Hepatic stellate cell (primary cell): ENCODE measurements around the gene NOC2L.
"Not testable (repeated sequence)": the region's sequence is repeated elsewhere in the genome, so short reads cannot be mapped to it uniquely, and the experiment has no call there.

ENCODE experiments used
- DNase-seq: peaks from one replicate; pipeline ENCODE4 v3.0.0; 2011; ENCODE audit warnings: low spot score

NOC2L gene

DNA sequence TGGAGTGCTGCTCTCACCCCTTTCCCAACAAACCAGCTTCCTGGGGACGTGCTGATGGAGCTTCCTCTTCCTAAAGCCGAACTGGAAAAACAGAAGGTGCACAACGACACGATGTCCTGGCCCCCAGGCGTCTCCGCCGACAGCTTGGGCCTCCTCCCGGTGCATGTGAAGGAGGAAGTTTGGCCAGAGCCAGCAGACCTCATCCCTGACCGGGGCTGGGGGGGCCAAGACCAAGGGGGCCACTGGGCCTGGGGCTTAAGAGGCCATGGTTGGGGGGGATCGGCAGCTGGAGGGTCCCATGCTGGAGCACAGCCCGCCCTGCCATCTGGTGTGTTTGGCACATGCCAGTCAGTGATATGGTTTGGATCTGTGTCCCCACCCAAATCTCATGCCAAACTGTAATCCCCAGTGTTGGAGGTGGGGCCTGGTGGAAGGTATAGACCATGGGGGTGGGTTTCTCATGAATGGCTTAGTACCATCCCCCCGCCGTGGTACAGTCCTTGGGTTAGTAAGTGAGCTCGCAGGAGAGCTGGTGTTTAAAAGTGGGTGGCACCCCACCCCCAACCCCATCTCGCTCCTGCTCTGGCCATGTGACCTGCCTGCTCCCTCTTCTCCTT lies 34.4 kb upstream of the NOC2L start:
- DNase-seq = no peak

DNA sequence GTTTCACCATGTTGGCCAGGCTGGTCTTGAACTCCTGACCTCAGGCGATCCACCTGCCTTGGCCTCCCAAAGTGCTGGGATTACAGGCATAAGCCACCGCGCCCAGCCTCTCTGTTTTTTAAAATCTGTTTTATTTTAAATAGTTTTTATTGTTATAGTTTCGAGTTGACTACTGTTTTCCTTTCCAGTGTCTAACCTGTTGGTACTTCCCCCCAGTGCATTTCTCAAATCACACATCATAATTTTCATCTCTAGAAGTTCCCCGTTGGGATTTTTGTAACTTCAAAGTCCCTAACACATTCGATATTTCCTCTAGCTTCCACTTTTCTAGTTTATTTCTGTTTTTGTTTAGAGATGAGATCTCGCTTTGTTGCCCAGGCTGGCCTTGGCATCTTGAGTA lies 33.3 kb upstream of the NOC2L start:
- no peak for DNase-seq

DNA sequence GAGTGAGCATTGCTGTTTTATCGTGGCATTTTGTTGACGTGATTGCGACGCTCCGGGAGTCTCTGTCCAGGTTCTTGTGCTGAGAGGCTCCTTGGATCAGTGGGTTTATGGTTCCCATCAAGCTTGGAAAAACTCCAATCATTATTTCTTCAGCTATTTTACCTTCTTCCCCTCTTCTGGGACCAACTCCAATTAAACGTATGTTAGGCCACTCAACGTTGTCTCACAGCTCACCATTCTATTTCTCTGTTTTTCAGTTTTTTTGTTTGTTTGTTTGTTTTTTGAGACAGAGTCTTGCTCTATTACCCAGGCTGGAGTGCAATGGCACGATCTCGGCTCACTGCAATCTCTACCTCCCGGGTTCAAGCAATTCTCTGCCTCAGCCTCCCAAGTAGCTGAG lies 32.8 kb upstream of the NOC2L start:
- DNase-seq = no peak

DNA sequence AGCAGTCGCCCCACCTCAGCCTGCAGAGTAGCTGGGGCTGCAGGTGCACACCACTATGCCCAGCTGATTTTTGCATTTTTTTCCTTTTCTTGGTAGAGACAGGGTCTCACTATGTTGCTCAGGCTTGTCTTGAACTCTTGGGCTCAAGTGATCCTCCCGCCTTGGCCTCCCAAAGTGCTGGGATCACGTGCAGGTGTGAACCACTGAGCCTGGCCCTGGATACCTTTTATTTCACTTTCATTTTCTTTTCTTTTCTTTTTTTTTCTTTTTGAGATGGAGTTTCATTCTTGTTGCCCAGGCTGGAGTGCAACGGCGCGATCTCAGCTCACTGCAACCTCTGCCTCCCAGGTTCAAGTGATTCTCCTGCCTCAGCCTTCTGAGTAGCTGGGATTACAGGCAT lies 32.2 kb upstream of the NOC2L start:
- not testable (repeated sequence) for DNase-seq

DNA sequence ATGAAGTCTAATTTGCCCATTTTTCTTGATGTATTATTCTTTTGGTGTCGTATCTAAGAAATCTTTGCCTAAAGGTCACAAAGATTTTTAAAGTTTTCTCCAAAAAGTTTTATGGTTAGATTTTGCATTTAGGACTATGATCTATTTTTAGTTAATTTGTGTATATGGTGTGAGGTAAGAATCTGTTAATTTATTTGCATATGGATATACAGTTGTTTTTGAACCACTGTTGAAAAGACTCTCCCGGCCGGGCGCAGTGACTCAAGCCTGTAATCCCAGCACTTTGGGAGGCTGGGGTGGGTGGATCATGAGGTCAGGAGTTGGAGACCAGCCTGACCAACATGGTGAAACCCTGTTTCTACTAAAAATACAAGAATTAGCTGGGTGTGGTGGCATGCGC lies 29.0 kb upstream of the NOC2L start:
- DNase-seq = not testable (repeated sequence)

DNA sequence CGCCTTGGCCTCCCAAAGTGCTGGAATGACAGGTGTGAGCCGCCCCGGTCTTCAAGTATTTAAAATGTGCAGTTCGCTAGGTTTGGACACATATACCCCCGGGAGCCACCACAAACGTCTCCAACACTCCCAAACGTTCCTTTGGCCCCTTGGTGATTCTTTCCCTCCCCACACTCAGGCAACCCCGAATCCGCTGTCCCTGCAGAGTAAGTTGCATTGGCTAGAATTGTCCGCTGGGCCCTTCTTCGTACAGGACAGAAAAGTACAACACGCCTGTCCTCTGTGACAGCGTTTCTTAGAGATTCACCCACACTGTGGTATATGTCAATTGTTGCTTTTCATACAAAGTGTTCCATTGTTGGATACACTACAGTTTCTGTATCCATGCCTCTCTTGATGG lies 26.1 kb upstream of the NOC2L start:
- no peak for DNase-seq

DNA sequence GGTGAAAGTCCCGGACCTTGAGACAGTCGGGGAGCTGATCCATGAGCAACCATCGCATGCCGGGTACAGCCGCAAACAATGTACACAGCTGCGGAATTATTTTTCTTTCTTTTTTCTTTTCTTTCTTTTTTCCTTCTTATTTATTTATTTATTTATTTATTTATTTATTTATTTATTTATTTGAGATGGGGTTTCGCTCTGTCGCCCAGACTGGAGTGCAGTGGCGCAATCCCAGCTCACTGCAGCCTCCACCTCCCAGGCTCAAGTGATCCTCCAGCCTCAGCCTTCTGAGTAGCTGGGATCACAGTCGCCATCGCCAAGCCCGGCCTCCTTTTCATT lies 25.4 kb upstream of the NOC2L start:
- DNase-seq = no peak

DNA sequence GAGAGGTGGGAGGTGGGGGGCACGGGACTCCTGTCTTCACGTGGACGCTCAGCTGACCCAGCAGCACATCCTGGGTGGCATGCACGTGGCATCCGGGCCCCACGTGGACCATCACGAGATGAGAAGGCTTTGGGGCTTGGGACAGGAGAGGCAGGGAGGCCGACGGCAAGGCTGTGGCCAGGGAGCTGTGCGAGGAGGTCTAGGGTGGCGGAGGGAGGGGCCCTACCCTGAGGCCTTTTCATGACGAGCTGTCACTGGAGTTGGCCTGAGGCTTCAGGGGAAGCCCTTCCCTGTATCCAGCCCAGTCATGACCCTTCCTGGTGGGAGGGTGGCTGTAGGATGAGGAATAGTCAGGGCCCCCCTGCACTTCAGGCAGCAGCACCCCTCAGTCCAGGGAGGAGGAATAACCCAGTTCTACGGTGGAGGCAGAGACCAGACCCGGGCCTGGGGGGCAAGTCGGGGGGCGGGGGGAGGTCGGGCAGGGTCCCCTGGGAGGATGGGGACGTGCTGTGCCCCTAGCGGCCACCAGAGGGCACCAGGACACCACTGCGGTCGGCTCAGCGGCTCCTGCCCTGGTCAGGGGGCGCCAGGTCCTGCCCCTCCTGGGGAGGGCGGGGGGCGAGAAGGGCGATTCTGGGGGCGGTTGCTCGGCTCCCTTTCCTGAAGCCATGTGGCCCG lies 24.9 kb upstream of the NOC2L start:
- DNase-seq = peak; percentile 78

DNA sequence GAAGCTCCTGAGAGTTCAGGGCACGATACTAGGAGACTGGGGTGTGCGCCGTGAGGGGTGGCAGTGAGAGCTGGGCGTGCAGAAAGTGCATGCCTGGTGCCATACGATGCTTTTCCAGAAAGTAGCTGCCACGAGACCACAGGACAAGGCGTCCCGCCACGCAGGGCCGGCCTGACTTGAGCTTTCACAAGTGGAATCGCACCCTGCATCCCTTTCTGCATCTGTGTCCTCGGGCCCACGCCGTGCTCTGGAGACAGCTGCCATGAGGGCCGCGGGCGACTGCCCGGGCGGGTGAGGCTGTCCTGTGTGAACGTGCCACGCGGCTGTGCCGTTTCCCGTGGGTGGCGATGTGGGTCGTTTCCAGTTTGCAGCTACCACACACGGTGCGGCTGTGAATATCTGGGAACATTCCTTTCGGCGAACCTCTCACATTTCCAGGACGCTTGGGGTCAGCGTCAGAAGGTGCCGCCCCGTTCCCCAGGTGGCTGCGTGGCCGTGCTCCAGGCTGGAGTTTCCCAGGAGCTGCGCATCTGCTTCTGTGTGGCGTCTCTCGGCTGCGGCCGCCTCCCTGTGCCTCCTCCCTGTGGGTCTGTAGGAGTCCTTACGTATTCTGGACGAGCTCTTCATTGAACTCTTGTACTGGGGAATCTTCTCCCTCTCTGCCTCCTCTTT lies 23.8 kb upstream of the NOC2L start:
- no peak for DNase-seq

DNA sequence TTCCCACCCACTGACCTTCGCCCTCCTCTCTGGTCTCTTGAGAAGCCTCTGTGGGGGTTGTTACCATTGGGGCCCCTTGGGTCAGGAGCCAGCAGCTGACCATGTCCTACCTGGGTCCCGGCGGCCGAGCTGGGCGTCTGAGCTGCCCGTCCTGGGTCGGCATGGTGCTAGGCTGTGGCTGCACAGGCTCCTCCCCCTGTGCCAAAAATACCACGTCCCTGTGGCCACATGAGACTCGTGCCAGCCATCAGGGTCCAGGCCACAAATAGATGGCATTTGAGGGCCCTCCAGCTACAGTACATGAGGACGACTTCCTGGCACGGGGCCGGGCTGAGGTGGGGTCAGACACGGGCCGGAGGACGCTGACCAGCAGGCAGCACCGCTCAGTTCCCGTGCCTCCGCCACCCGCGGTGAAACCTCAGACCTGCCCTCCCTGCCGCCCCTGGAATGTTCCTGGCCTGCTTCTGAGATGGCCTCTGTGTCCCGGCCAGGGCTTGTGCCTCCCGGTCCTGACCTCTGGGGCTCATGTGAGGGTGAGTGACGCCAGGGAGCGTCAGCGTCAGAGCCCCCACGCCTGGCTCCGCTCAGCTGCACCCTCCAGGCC lies 23.0 kb upstream of the NOC2L start, which contains the start of gene PERM1:
Gene PERM1, minus strand, starts transcription at position 139 of the 604 bp plus-strand sequence. CDS start 1,064 bp downstream, outside the sequence.
- no peak for DNase-seq

DNA sequence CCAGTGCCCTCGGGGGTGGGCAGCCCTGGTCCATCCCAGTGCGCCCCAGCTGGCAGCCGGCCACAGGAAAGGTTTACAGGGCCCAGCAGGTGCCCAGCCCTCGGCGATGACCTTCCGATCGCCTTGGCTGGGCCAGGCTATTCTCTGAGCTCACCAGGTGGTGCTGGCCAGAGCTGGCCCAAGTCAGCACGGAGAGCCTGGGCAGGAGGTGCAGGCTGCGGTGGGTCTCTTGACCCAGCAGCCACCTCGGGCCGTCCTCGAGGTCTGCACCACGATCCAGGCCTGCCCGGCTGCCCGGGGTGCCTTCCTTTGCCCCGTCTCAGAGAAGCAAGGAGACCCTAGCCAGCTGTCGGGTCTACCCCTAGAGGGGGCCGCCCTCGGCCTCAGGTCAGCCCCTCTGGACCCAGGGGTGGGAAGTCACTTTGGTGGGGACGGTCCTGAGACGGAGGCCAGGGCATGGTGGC lies 22.5 kb upstream of the NOC2L start:
- DNase-seq = no peak

DNA sequence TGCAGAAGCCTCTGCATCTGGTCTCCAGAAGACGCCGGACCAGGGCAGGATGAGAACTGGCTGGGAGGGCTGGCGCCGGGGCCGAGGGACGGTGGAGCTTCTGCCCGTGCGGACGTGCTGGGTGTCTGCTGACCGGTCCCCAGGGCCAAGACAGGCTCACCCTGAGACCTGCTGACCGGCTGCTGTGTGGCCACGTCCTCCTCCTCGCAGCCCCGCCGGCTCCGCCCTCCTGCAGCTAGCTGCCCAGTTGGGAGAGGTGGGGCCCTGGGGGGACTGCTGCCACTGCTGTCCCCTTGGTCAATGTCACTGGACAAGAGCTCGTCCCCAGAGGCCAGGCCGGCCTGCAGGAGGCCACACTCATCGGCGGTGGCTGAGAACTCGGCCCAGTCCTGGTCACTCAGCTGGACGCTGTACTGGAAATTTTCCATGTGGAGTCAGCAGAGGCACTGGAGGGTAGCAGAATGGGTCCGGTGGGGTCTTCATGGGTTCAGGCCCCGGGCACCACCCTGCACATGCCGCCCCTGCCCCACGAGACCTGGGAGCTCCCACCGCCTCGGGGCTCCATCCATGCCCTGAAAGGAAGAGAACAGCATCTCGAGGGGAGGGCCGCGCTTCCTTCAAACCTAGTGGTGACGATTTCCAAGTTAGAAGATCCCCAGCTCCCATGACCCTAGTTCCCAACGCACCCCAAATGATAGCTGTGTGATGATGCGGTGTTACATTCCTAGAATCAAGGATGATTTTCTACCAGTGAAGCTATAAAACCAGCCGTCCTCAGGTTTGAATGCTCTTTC lies 21.7 kb upstream of the NOC2L start:
- no peak for DNase-seq

DNA sequence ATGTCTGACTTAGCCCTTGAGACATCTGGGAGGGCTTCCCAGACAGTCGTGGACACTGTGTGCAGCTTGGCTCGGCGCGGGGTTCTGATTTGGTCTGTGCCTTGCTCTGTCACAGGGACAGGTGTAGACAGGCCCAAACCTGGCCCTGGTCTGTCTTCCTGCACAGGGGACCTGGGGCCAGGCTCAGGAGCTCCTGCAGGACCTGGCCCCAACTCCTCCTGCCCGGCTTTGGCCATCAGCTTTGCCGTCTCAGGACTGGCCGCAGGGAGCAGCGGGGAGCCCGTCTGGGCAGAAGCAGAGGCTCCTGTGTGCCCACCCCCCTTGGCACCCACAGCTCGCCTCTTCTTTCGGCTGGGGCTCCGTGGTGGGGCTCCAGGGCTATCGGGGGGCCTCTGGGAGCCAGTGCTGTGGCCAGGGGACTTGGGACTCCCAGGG lies 21.1 kb upstream of the NOC2L start:
- DNase-seq = no peak

DNA sequence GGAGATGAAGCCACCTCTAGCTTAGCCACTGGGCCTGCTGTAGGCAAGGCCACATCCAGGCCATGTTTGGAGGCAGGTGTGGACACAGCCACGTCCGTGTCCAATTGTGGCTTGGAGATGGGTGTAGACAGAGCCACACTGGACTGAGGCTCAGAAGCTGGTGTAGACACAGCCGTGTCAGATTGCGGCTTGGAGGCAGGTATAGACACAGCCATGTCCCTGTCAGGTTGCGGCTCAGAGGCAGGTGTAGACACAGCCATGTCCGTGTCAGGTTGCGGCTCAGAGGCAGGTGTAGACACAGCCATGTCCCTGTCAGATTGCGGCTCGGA lies 20.7 kb upstream of the NOC2L start:
- no peak for DNase-seq

DNA sequence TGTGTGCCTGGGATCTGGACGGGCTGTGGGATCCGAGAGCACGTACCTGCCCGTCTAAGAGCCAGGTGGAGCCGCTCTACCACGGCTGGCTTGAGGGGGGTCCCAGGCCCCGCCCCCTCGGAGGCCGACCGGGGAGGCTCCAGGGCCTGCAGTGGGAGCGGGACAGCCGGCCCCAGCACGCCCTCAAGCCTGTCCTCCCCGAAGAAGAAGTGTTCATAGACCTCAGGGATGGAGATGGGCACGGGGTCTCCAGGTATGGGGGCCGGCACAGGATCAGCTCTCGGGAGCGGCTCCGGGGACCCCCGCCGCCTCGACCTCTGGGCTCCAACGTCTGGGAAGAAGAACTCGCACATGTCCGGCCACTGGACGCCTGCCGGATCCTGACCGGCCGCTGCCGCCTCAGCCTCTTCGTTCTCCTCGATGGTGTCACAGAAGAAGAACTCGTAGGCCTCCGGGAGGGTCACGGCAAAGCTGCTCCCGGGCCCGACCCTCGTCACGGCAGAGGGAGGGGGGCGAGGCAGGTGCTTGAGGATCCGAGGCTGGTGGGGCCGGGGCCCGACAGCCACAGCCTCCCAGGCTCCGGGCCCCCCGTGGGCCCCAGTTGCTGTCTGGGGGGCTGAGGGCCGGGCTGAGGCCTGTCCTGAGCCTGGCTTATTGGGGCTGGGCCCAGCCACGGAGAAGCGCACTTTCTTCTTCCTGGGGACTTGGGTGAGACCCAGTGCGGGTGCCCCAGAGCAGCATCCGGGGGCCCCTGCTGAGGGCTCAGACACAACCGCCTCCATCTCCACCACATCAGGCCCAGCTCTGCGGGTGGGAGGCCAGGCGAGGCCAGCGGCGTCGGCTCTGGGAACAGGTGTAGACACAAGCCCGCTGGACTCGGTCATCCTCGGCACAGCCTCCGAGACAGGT lies 20.0 kb upstream of the NOC2L start:
- no peak for DNase-seq

DNA sequence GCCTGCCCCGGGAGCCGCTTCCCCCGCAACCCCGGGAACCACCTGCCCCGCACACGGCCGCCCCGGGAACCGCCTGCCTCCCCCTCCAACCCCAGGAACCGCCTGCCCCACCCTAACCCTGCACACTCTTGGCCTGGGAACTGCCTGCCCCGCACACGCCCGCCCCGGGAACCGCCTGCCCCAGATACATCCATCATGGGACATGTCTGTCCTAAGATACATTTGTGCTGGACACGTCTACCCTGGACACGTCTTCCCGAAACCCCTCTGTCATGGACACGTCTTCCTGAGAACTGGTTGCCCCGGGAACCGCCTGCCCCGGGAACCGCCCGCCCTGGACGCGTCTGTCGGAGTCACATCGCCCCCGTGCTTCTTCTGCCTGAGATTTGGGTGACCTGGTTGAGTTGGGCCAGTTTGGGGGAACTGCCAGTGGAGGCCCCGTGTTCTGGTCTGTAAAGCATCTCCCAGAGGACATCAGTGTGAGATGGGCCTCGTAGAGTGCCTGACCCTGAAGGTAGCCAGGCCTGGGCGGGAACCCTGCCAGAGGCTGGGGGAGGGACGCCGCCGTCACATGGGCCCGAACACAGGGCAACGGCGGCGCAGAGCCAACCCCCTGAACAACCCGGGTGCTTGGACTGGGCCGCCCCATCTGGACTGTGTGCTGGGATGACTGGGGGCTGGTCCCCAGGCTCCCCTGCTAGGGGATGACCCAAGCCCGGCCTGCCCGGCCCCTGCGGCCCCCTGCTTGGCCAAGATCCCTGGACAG lies 19.2 kb upstream of the NOC2L start:
- no peak for DNase-seq

DNA sequence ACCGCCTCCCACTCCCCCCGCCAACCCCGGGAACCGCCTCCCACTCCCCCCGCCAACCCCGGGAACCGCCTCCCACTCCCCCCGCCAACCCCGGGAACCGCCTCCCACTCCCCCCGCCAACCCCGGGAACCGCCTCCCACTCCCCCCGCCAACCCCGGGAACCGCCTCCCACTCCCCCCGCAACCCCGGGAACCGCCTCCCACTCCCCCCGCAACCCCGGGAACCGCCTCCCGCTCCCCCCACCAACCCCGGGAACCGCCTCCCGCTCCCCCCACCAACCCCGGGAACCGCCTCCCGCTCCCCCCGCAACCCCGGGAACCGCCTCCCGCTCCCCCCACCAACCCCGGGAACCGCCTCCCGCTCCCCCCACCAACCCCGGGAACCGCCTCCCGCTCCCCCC lies 17.7 kb upstream of the NOC2L start:
- not testable (repeated sequence) for DNase-seq

DNA sequence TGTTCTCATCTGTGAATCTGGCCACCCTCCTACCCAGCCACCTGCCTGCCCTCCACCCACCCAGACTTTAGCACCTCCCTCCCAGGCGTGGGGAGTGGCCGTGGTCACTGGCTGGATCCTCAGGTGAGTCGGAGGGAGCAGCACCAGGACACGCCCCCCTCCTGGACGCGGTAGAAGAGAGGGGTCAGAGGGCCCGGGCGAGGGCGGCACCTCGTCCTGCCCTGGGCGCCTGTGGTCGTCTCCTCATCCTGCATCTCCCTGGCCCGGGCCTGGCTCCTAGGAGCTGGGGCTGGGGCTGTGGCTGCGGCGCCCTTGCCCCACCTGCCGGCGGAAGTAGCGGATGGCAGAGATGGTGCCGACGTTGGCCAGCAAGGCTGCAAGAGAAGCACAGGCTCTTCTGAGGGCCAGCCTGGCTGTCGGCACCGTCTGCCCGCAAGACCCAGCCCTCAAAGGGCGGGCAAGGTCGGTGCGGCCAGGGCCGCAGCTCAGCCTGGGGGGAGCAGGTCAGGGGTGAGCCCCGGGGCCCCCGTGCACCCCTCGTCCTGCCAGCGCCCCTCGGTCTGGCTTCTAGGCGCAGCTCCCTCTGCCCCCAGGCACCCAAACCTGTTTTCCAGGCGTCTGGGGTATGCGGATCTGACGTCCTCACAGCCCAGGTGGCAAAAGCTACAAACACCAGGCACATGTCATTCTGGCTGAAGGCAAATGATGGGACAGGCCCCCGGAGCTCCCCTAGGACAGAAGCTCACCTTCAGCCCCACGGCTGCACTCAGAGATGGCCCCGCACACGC lies 17.0 kb upstream of the NOC2L start:
- DNase-seq = peak; percentile 84

DNA sequence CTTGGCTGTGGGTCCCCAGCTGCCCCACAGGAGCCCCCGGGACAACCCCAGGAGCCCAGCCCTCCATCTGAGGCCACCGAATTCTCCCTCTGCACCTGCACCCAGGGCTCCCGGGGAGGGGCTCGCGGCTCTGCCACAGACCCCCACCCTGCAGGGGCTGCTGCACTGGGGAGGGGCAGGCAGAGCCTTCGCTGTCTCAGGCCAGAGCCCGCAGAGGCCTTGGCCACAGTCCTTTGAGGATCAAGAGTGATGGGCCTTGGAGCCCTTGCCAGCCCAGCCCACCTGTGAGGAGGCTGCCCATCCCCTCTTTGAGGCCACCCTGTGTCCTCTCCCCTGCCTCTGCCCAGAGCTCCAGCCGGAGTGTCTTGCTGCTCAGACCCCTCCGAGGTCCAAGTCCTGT lies 16.3 kb upstream of the NOC2L start:
- DNase-seq = no peak
